OCI-LY7 (cell line): Measurements from ENCODE around the gene MGMT. TPM values are rescaled to one million over a fixed set of nuclear protein-coding genes. Genes with fewer than 3 reads are reported as not detected.

Experiments
- BruUV-seq: library from RNA; stranded (reverse); fragments of 400-500 nt; replicated peaks from 2 replicates; lab custom pipeline; 2021; lab: Mats Ljungman, UMichigan
- CTCF ChIA-PET: fragments of 300-600 bp; sonication (Branson Sonifier 250); formaldehyde crosslinking; loops from one replicate; lab custom pipeline; 2022; ENCODE audit warnings: antibody characterized with exemption; ENCODE audit not compliant: unreplicated experiment; lab: Charles Lee
- POLR2A ChIA-PET: fragments of 300-600 bp; sonication (Branson Sonifier 250); formaldehyde crosslinking; loops from one replicate; lab custom pipeline; 2022; ENCODE audit warnings: antibody characterized with exemption; lab: Charles Lee
- DNase-seq: peaks from one replicate; pipeline ENCODE4 v3.0.0-alpha.2; 2015; ENCODE audit warnings: low spot score
- H2AFZ ChIP-seq: fragments of 200-600 bp; sonication (generic), shearing (Covaris generic); 2 replicates; pipeline ENCODE4 v1.6.1; 2014; ENCODE audit warnings: mild to moderate bottlenecking, antibody characterized with exemption, low read length, moderate library complexity
- H3K27ac ChIP-seq: fragments of 200-600 bp; sonication (generic); 2 replicates; pipeline ENCODE4 v1.5.1; 2014; ENCODE audit warnings: mixed run types, low read depth, mild to moderate bottlenecking, moderate library complexity, low read length, inconsistent platforms; ENCODE audit not compliant: poor library complexity, severe bottlenecking
- H3K36me3 ChIP-seq: fragments of 200-600 bp; sonication (generic); 2 replicates; pipeline ENCODE4 v1.6.1; 2014; ENCODE audit warnings: mild to moderate bottlenecking, antibody characterized with exemption, low read length, moderate library complexity, mixed read lengths; ENCODE audit not compliant: insufficient read depth
- H3K4me1 ChIP-seq: fragments of 200-600 bp; sonication (generic); 2 replicates; pipeline ENCODE4 v1.5.1; 2014; ENCODE audit warnings: mild to moderate bottlenecking, low read length; ENCODE audit not compliant: insufficient read depth, poor library complexity, severe bottlenecking
- H3K4me2 ChIP-seq: fragments of 200-600 bp; sonication (generic); 2 replicates; pipeline ENCODE4 v1.6.1; 2014; ENCODE audit warnings: mild to moderate bottlenecking, low read length
- H3K4me3 ChIP-seq: fragments of 200-600 bp; sonication (generic); 2 replicates; pipeline ENCODE4 v1.5.1; 2014; ENCODE audit warnings: mild to moderate bottlenecking, low read depth, low read length; ENCODE audit not compliant: poor library complexity, severe bottlenecking
- H3K79me2 ChIP-seq: fragments of 200-600 bp; sonication (generic); 2 replicates; pipeline ENCODE4 v1.6.1; 2016; ENCODE audit warnings: low read depth, mild to moderate bottlenecking, low read length, moderate library complexity, mixed read lengths; ENCODE audit not compliant: insufficient read depth
- H3K9me2 ChIP-seq: fragments of 200-600 bp; sonication (generic); 2 replicates; pipeline ENCODE4 v1.6.1; 2016; ENCODE audit warnings: mild to moderate bottlenecking, low read length, mixed read lengths; ENCODE audit not compliant: insufficient read depth
- H3K9me3 ChIP-seq: fragments of 200-600 bp; sonication (generic); 2 replicates; pipeline ENCODE4 v1.6.1; 2014; ENCODE audit warnings: mild to moderate bottlenecking, mixed run types, low read length, mixed read lengths
- H4K20me1 ChIP-seq: fragments of 200-600 bp; sonication (generic); 2 replicates; pipeline ENCODE4 v1.6.1; 2014; ENCODE audit warnings: mild to moderate bottlenecking, antibody characterized with exemption, low read length, moderate library complexity, mixed read lengths; ENCODE audit not compliant: insufficient read depth
- EZH2phosphoT487 ChIP-seq: fragments of 200-600 bp; sonication (generic); IDR thresholded peaks from 2 replicates; pipeline ENCODE4 v1.6.1; 2018; ENCODE audit warnings: low read depth, borderline replicate concordance, mild to moderate bottlenecking, mixed run types, antibody characterized with exemption, low read length, moderate library complexity, mixed read lengths
- intact Hi-C: fragments of 100-400 bp; cut with micrococcal nuclease; formaldehyde crosslinking; loops from one replicate; pipeline ENCODE4 v1.10.0; 2022; ENCODE audit not compliant: unreplicated experiment
- total RNA-seq, 2 experiments: library from RNA; depleted of rRNA in 1 of 2; stranded (reverse); fragments of >200 nt in 1 of 2; shearing (Covaris generic) in 1 of 2; gene quantifications; 2 replicates each; pipeline ENCODE4 v1.2.3, GENCODE V29; 2014 to 2022
- TF ChIP-seq, protein P1 (sequence below): fragments of 200-600 bp; sonication (generic); conservative IDR thresholded peaks from 2 replicates; pipeline ENCODE4 v1.5.1; 2014; ENCODE audit warnings: mild to moderate bottlenecking, antibody characterized with exemption, low read length, moderate library complexity, mixed read lengths

Gene MGMT
- total RNA-seq, 2 experiments from 2014 or later, result 19.7 to 25.0 TPM

DNA sequence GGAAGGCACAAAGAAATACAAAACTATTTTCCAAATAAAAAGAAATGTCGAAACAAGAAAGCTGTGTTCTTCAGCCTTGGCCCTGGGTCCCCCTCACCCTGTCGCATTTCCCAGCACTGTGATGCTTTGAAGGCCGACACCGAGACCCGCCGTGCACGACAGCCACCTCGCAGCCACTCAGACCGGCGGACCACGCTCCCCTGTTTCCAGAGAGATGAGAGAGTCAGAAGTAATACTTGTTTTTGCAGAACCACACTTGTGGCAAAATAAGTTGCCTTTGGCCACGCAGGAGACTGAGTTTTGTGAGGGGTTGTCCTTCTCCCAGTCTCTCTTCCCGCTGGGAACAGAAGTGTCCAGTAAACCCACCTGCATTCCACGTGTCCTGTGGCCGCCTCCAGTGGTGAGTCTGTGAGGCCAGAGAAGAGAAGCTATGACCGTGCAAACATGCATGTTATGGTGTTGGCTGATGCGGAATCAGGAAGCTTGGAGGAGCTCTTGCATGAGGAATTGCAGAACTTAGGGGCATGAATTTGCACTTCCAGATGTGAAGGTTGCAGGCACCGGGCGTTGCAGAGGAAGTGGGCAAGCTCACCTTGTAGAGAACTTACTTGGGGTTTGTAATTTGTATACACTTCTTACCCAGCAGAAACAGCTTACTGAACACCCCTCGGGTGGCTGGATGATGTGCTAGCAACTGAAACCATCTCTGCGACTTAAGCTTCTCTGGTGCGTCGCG lies 302.5 kb downstream of the MGMT start:
- Histone ChIP-seq H3K79me2 (no peaks in the 10 kb centered on the region), H4K20me1 (no peaks in the 10 kb centered on the region), H3K4me2 (no peak overlapping the region), H3K36me3 (no peaks in the 10 kb centered on the region), H2AFZ (no peak overlapping the region), H3K4me1 (no peaks in the 10 kb centered on the region), H3K9me3 (no peaks in the 10 kb centered on the region), H3K9me2 (no peaks in the 10 kb centered on the region), H3K27ac (no peak overlapping the region), H3K4me3 (no peak overlapping the region)
- intact Hi-C loops, result no loop called here
- ChIA-PET POLR2A (no interaction called here), CTCF (no interaction called here)
- DNase-seq, result no peak
- no TSS peak for BruUV-seq
- TF ChIP-seq EZH2phosphoT487, result no peak
- TF ChIP-seq, protein P1, sequence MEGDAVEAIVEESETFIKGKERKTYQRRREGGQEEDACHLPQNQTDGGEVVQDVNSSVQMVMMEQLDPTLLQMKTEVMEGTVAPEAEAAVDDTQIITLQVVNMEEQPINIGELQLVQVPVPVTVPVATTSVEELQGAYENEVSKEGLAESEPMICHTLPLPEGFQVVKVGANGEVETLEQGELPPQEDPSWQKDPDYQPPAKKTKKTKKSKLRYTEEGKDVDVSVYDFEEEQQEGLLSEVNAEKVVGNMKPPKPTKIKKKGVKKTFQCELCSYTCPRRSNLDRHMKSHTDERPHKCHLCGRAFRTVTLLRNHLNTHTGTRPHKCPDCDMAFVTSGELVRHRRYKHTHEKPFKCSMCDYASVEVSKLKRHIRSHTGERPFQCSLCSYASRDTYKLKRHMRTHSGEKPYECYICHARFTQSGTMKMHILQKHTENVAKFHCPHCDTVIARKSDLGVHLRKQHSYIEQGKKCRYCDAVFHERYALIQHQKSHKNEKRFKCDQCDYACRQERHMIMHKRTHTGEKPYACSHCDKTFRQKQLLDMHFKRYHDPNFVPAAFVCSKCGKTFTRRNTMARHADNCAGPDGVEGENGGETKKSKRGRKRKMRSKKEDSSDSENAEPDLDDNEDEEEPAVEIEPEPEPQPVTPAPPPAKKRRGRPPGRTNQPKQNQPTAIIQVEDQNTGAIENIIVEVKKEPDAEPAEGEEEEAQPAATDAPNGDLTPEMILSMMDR, result no peak

DNA sequence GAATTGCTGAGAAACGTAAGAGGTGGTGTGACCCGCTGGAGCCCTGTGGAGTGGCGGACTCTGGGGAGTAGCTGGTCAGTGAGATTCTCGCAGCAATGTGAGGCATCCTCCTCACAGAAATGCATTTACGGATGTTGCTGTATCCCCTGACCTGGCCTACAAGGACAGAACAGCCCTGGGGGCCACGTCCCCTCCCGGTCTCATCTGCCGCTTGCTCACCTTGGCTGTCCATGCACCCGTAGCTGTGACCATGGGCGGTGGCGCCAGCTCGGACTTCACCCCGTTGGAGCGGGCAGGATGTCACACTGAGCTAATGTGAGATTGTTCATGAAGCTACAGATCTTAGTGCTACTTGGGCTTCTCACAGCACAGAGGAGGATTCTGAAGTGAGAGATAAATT lies 303.2 kb downstream of the MGMT start:
- H4K20me1 ChIP-seq, result no peaks in the 10 kb centered on the region
- intact Hi-C loops, result no loop called here
- no peak for TF ChIP-seq EZH2phosphoT487
- TF ChIP-seq, protein P1, result no peak
- no peak overlapping the region for H3K27ac ChIP-seq
- no peaks in the 10 kb centered on the region for H3K36me3 ChIP-seq
- no peaks in the 10 kb centered on the region for H3K79me2 ChIP-seq
- no peak overlapping the region for H3K4me2 ChIP-seq
- H2AFZ ChIP-seq, result no peak overlapping the region
- no peaks in the 10 kb centered on the region for H3K9me2 ChIP-seq
- DNase-seq, result no peak
- no peaks in the 10 kb centered on the region for H3K9me3 ChIP-seq
- no peaks in the 10 kb centered on the region for H3K4me1 ChIP-seq
- CTCF ChIA-PET, result no interaction called here
- no peak overlapping the region for H3K4me3 ChIP-seq
- BruUV-seq, result no TSS peak
- POLR2A ChIA-PET, result no interaction called here

DNA sequence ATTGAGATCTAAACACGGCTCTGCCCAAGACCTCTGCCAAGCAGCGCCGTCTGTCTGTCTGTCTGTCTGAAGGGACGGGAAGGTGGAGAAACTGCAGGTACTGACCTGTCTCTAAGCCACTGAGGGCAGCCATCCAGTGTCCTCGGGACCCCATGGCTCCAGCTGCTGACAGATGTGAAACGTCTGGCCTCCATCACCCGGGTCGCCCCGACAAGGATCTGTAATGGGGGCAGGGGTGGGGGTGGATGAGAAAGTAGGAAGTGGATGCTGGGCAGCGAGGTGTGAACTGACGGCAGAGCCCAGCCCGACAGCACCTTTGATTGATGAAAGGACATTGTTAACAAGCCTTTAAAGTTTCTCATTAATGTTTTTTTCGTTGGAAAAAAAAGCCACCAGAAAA lies 304.0 kb downstream of the MGMT start:
- H2AFZ ChIP-seq, result no peak overlapping the region
- ChIA-PET CTCF (no interaction called here), POLR2A (no interaction called here)
- no peaks in the 10 kb centered on the region for H3K79me2 ChIP-seq
- H3K4me2 ChIP-seq, result no peak overlapping the region
- no peaks in the 10 kb centered on the region for H4K20me1 ChIP-seq
- H3K4me3 ChIP-seq, result no peak overlapping the region
- intact Hi-C loops, result no loop called here
- no peaks in the 10 kb centered on the region for H3K4me1 ChIP-seq
- H3K36me3 ChIP-seq, result no peaks in the 10 kb centered on the region
- DNase-seq, result no peak
- TF ChIP-seq EZH2phosphoT487, result no peak
- TF ChIP-seq, protein P1, result no peak
- BruUV-seq, result no TSS peak
- no peaks in the 10 kb centered on the region for H3K9me2 ChIP-seq
- no peaks in the 10 kb centered on the region for H3K9me3 ChIP-seq
- H3K27ac ChIP-seq, result no peak overlapping the region
